ENCODE results near the gene AGAP1. TPM values are rescaled to one million over a fixed set of nuclear protein-coding genes. Genes with fewer than 3 reads are reported as not detected.

Gene AGAP1
- total RNA-seq, 1 donor from 2014 or later, result 36.2 TPM

DNA sequence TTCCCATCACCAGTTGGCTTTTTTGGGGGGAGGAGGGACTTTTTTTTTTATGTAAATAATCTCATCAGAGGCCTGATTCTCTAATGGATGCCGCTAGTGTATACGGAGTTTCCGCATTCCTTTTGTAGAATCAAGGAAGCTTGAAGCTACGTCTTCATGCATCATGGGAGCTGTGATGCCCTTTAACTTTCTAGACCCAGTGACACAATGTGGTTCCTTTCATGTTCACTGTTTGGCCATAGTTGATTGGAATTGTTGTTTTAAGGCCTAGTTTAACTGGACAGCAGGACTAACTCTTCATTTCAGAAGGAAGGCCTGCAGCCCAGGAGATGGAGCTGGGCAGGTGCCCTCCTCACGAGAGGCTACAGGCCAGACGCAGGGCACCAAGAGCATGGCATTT lies 287.9 kb downstream of the AGAP1 start:
- H3K36me3 ChIP-seq, result peaks cover 7% of the 10 kb centered on the region
- no peak overlapping the region for H3K4me3 ChIP-seq
- intact Hi-C loops (cut with DNase I), result loop anchor here (10.0 kb wide), 1 partner anchor 393 kb away; no protein-coding TSS in a partner anchor
- no peak overlapping the region for H3K27ac ChIP-seq
- DNase-seq (no peak), ATAC-seq (no peak)
- TF ChIP-seq, protein P1, sequence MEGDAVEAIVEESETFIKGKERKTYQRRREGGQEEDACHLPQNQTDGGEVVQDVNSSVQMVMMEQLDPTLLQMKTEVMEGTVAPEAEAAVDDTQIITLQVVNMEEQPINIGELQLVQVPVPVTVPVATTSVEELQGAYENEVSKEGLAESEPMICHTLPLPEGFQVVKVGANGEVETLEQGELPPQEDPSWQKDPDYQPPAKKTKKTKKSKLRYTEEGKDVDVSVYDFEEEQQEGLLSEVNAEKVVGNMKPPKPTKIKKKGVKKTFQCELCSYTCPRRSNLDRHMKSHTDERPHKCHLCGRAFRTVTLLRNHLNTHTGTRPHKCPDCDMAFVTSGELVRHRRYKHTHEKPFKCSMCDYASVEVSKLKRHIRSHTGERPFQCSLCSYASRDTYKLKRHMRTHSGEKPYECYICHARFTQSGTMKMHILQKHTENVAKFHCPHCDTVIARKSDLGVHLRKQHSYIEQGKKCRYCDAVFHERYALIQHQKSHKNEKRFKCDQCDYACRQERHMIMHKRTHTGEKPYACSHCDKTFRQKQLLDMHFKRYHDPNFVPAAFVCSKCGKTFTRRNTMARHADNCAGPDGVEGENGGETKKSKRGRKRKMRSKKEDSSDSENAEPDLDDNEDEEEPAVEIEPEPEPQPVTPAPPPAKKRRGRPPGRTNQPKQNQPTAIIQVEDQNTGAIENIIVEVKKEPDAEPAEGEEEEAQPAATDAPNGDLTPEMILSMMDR (IDR thresholded peaks at IDR 0.05), result no peak
- no peaks in the 10 kb centered on the region for H3K9me3 ChIP-seq
- H3K4me1 ChIP-seq, result no peaks in the 10 kb centered on the region
- no peaks in the 10 kb centered on the region for H3K27me3 ChIP-seq (ENCODE audit: low read depth)

DNA sequence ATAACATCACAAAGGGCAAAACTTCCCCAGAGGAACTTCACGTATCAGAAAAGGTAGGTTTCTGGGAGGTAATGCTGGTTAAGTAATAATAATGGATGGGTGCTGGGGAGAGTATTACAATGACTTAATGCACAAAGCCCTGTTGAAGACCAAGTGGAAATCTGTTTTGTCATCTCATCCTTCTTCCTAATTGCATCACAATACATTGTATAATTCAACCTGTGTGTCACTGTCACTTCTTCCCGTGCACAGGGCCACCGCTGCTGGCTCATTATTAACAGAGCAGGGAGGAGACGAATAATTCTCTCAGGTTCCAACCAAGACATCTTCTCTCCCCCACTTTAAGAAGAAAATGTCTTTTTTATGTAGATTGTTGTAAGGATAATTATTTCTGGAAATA lies 290.9 kb downstream of the AGAP1 start:
- Histone ChIP-seq H3K27ac (no peak overlapping the region), H3K27me3 (ENCODE audit: low read depth) (no peaks in the 10 kb centered on the region), H3K4me3 (no peak overlapping the region), H3K9me3 (no peaks in the 10 kb centered on the region), H3K36me3 (peaks cover 3% of the 10 kb centered on the region), H3K4me1 (no peaks in the 10 kb centered on the region)
- intact Hi-C loops (cut with DNase I), result loop anchor here (10.0 kb wide), 1 partner anchor 390 kb away; no protein-coding TSS in a partner anchor
- TF ChIP-seq, protein P1 (IDR thresholded peaks at IDR 0.05), result no peak
- DNase-seq, result no peak
- ATAC-seq, result no peak

DNA sequence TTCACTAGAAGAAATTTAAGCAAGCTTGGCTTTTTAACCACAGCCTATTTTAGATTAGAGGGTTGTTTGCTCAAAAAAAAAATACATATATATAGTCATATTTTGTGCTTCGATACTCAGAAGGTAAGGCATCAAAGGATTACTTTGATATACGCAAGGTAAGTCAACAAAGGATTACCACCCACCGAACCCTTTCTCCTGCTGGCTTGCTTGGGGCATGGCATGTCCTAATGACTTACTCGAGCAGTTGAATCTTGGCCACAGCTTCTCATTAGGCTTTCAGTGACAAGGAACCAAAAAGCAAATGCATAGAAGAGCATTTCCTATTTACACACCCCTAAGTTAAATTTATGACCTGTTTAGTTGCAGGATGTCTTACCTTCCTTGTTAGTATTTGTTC lies 295.7 kb downstream of the AGAP1 start:
- no peak for DNase-seq
- TF ChIP-seq, protein P1 (IDR thresholded peaks at IDR 0.05), result no peak
- ATAC-seq, result no peak

DNA sequence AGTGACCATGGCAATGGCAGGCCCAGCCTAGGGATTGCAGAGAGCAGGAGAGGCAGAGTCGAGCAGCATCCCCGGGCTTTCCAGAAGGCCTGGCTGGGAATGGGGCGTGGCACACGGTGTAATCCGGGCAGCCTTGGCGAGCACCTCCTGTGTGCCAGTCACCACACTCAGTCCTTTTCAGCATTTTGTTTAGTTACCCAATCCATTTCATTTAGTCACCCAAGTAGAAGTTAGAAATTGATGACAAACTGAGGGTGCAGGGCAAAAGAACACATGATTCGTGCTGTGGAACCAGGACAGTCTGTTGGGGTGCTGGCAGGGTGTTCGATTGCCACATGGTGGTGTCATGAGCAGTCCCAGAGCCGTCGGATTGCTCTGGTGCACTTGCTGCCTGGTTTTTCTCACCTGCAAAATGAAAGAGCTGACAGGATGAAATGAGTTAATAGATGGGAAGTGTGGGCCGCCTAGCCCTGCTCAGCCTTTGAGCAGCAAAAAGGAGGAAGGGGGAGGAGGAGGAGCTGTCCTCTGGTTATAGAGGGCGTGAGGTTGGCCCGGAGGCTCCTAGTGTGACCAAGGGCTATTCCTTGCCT lies 299.4 kb downstream of the AGAP1 start:
- DNase-seq, result no peak
- no peaks in the 10 kb centered on the region for H3K9me3 ChIP-seq
- intact Hi-C loops (cut with DNase I), result no loop called here
- peaks cover 9% of the 10 kb centered on the region for H3K36me3 ChIP-seq
- no peaks in the 10 kb centered on the region for H3K4me1 ChIP-seq
- TF ChIP-seq, protein P1 (IDR thresholded peaks at IDR 0.05), result no peak
- no peak overlapping the region for H3K4me3 ChIP-seq
- H3K27ac ChIP-seq, result no peak overlapping the region
- H3K27me3 ChIP-seq (ENCODE audit: low read depth), result no peaks in the 10 kb centered on the region
- ATAC-seq, result no peak

More for the DNA sequence above, 295.7 kb downstream of the AGAP1 start:
- Histone ChIP-seq H3K9me3 (no peaks in the 10 kb centered on the region), H3K36me3 (peaks cover 3% of the 10 kb centered on the region), H3K27me3 (ENCODE audit: low read depth) (no peaks in the 10 kb centered on the region), H3K4me1 (no peaks in the 10 kb centered on the region), H3K27ac (no peak overlapping the region), H3K4me3 (no peak overlapping the region)
- intact Hi-C loops (cut with DNase I), result loop anchor here (10.0 kb wide), 1 partner anchor 385 kb away; no protein-coding TSS in a partner anchor

DNA sequence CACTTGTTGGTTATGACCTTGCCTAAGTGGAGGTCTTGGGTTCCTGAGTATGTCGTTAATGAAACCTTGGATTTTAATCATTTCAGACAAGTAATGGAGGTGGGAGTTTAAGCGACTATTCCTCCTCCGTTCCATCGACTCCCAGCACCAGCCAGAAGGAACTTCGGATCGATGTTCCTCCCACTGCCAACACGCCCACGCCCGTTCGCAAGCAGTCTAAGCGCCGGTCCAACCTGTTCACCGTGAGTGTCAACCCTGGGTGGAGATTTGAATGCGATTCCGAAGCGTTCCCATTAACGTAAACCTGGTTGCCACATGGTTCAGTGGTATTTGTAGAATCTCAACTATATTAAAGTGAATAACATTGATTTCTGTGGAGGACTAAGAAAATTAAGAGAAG lies 305.4 kb downstream of the AGAP1 start:
- no peak overlapping the region for H3K27ac ChIP-seq
- DNase-seq (no peak), ATAC-seq (no peak)
- no peaks in the 10 kb centered on the region for H3K9me3 ChIP-seq
- H3K36me3 ChIP-seq, result peaks cover 42% of the 10 kb centered on the region
- intact Hi-C loops (cut with DNase I), result no loop called here
- no peaks in the 10 kb centered on the region for H3K27me3 ChIP-seq (ENCODE audit: low read depth)
- no peak overlapping the region for H3K4me3 ChIP-seq
- H3K4me1 ChIP-seq, result no peaks in the 10 kb centered on the region
- TF ChIP-seq, protein P1 (IDR thresholded peaks at IDR 0.05), result no peak

Data from lower lobe of right lung (tissue), 2 donors.